Activated CD4-positive, alpha-beta T cell treated with anti-CD3 and anti-CD28 coated beads, Interleukin-2, amount 50 U/mL, for 24 hours (primary cell): ENCODE results near the gene LAMB1.

Experiments used
- DNase-seq, 2 donors: peaks; one replicate each; pipeline ENCODE4 v3.0.0-alpha.2; 2020; ENCODE audit warnings: low read depth in 1 of 2, low spot score in 1 of 2

Gene LAMB1

DNA sequence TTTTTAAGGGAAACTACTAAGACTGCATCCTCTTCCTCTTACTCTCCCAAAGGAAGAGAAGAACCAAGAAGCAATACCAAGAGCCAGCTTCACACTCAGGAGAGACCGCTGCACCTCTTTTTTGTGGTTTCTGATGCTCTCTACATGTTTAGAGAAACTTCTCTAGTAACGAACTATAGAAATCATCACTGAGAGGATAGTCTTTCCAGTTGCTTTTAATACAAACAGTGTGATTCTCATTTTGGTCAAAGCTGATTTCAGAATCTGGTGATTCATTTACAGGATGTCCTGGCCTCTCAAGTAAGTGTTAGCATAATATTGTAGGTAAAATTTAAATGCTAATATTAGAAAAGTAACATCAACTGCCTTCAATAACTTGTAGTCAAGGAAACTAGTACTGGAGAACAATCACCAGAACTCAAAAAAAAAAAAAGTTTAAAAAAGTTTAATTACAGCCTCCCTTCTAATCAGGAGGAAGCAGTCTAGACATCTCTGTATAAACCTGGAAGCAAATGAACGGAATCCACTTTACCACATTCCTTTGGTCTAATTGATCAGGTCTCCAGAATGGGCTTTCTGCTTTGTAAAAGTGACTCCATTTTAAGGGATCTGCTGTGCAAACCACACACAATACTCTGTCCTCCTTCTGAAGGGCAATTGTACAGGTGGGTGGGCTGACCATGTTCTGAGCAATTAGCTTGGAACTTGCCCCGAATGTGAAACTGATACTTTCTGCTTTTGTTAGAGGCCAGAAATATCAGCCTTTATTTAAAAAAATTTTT is 3.0 kb downstream of the LAMB1 start:
- DNase-seq, result no peak

DNA sequence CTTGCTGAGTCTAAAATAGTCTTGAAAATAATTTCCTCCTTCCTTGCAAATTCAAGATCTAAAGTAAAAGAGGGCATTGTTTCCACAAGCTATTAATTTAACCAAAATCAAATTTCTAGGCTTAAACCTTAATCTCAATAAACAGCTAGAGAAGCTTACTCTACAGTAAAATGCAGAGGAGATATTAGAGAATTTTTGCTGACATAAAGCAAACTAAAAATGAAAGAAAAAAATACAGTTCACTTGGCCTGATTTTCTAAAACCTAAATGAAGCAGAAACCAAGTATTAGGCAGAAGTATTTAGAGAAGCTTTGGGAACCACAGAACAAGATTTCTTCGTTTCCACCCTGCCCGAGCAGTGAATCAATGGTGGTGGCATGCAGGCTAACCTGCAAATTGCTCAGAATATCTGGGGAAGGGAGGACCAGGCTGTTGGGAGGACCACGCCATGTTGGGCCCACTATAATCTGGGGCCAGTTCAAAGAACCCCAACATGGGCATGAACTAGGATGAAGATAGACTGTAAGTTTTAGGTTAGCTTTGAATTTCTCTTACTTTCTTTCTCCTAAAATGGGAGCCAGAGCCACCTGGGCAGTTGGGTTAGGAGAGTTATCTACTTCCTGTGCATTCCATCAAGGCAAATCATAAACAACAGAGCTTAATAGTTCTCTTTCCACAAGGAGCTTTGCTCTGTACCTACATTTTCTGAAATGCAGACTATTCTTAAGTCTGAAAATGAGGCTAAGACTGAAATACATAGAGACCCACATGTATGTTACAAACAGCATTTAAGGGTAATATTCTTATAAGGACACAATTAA is 4.1 kb downstream of the LAMB1 start:
- no peak for DNase-seq

DNA sequence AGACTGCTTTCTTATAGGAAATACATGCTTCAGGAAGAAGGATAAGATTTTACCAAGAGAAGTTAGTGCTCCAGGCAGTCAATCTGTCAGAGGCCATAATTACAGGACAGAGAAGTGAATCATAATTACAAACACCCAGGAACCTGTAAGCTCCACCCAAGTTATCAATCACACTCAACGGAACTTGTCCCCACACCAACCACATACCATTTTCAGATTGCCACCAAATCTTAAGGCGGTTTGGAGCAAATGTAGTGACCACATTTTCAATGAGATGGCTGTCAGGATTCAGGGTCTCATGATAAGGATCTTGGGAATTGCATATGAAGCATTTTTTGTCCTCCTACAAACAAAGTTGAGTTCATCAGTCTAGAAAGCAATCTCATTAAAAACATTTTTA is 4.8 kb downstream of the LAMB1 start:
- no peak for DNase-seq

DNA sequence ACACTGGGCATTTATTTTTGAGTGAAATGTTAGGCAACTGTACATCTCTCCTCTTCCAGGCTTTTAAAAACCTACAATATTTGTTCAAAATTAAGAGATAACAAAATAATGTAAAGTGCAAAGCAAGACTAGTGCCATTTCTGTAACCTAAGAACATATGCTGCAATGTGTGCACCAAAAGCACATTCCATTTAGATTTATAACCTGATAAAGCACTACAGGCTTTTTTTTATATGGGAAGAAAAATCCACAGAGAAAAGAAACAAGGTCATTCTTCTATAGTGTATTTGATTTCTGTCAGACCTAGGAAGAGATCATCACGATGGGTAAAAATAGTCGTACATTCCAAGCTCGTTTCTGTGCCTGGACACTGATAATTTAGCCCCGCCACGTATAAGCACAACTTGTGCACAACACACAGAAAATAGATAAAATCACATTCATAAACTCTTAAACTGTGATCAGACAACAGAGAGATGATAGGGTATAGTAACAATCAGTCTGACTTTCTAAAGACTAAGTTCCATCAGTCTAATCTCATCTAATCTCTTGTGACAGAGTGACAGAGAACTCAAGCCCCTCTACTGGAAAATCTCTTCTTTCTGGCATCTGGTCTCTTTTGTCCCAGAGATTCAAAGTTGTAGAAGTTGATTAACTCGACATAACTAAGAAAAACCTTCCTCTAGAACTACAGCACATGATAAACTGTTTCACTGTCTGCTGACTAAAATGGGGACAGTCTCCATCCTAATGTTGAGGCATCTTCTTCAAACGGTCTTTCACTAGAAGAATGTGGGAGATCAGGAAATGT is 6.7 kb downstream of the LAMB1 start:
- no peak for DNase-seq

DNA sequence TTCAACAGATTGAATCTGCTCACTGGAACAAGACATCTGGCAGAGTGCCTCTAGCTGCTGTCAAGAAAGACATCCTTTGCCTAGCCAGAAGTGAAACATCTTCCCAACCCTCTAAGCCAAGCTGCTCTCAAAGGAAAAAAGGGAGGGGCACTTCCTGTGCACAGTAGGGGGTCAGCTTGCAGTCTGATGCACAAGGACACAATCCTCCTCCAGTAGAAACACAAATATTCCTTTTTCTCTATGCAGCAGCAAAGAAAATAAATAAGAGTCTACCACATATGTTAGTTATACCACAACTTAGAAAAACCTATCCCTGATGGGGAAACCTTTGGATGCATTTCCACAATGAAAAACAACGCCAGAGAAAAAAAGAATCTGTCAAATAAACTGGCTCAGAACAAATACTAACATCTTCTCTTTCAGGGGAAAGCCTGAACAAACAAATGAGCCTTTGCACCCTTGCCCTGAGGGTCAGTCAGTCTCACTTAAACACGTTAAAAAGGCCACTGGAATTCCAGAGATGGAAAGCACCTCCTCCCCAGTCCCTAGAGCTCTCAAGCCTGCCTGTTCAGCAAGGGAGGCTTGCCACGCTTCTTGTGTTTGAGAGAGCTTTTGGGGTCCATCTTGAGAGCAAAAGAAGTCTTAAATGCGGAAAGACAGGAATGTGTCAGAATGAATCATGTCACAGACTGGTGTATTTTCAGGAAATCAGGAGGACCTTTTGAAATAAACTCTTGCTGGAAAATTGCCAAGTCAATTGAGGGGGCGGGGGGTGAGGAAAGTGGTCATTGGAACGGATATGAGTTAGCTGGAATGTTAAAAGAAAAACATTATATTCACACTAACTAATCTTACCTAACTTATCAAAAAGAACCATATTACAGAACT is 7.5 kb downstream of the LAMB1 start:
- no peak for DNase-seq

DNA sequence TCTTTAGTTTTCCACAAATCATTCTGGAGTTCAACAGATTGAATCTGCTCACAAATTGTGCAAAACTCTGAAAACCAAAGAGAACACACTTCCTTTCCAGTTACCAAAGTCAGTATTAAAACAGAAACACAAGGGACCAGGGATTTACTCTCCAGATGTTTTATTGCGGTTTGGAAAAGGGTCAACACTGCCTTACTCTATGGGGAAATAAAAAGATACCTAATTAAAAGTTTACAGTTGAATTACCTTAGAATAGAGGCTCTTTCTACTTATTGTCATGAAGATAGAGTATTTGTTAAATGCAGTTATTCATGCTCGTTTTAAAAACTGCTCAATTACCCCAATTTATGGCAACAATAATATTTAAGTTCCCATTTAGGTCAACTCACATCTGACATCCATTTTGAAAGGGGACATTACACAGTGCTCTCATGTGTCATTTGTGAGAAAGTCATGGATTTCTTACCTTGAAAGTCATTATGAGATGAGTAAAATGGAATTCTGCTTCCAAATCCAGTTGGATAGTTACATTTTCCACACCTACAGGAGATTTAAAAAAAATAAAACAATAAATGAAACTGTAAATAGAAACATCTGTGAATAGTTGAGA is 8.4 kb downstream of the LAMB1 start:
- no peak for DNase-seq

DNA sequence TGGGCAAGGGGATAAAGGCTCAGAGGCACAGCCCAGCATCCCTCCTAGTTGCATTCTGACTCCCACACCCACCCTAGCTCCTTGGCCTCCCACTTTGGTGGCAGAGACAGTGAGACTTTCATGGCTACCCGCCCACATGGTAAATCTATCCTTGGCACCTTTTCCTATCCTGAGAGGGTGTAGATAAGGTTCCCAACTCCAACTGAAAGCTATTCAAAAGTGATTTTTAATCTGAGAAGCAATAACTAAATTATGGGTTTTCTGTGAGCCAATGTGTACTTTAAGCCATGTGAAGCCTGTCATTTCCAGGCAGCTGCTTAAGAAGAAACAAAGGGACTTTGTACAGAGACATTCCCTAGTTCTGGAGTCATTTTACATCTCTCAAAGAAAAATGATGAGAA is 9.1 kb downstream of the LAMB1 start:
- DNase-seq, result no peak

DNA sequence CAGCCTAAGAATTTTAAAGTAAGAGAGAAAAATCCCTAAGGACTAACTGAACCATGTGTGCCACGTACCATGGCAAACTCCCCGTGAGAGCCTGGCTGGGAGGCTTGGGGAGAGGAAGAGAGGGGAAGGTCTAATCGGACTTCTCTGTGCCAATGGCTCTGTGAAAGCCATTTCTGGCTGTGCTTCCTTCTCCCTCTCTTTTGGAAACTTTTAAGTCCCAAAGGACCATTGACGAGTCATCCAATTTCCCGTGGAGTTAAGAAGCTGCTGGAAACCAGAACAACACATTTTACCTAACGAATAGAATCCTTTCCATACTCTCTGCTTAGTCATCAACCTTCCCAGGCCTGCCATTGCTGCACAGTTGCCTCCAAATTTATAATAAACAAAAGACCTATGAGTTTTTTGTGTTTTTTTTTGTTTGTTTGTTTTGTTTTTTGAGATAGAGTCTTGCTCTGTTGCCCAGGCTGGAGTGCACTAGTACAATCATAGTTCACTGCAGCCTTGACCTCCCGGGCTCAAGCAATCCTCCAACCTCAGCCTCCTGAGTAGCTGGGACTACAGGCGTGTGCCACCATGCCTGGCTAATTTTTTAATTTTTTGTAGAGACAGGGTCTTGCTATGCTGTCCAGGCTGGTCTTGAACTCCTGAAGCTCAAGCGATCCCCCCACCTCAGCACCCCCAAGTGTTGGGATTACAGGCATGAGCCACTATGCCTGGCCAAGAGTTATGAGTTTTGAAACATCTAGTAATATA is 13.2 kb downstream of the LAMB1 start:
- DNase-seq, result no peak

DNA sequence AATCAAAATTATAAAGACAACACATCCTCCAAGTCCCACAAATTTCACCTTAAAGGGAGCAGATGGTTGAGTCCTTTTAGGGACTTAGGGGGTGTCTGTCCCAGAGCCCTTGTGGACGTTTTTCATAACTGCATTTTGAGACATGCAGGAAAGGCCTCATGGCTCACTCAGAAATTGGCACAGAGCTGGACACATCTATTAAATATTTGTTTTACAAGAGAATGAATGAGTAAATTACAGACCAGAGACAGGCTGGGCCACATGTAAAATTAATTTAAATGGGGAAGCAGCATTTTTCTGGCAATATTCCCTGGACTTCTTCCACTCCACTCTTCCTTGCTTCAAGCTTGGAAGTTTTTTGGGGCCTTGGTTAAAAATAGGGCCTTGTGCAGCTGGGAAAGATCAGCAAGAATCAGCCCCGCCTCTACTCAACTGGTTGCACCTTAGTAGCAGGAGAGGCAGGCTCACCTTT is 20.0 kb downstream of the LAMB1 start:
- DNase-seq, result no peak

DNA sequence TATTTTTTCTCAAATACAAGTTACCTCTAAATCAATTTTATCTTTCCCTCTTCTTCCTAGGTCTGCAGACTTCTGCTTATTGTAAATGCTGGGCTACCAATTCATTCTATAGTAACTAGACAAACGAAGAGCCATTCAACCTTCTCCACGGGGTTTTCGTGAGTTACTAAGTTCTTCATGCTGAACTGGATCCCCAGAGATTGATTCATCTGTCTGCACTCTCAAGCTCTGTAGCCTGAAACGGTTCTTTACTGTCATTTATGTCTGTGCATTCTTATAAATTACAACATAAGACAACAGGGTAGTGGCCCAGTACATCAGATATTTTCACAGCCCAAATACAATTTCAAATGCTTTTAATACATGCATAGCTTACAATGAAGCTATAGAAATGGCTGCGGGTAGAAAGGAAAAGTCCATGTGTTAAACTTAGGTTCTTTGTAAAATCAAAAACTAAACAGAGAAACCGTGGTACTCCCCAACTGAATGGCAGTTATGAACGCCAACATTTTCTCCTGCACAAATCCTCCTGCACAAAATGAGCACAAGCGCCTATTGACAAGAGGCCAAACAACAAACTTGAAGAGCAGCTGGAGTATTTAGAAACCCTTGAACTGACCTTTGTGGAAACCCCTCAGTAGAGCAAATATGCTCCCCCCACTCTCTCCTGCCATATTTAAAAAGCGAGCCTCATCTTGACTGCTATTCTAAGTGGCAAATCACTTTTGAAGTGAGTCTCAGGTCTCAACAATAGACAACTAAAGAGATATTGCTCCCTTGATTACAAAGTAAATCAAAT is 20.7 kb downstream of the LAMB1 start:
- no peak for DNase-seq

DNA sequence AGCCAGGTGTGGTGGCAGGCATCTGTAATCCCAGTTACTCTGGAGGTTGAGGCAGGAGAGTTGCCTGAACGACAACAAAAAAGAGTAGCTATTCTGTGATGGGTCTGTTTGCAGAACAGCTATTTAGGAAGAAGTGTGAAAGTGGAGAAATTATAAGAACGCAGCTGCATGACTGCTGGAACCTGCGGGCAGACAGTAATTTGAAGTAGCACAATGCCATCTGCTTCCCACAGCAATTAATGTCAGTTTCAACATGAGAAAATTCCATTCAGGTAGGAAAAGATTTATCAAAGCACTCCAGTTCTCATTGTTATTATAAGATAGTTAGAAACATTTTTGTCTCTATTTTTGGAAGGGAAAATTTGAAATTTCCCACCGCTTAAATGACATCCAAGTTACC is 21.5 kb downstream of the LAMB1 start:
- no peak for DNase-seq

DNA sequence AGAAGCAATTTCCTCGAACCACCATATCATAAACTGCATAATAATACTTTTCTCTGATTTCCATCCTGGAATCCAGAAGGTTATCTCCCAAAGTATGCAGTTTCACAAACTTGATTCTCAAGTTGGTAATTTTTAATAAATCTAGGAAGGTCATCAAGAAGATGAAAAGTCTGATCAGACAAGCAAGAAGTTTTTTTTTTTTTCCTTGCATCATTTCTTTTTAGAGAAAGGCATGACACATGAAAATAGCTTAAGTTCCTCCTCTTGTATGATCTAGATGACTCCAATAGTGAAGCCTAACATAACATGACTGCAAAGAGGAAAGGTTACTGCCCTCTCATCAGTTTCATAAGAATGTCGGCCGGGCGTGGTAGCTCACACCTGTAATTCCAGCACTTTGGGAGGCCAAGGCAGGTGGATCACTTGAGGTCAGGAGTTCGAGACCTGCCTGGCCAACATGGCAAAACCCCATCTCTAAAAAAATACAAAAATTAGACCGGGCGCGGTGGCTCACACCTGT is 22.2 kb downstream of the LAMB1 start:
- no peak for DNase-seq

DNA sequence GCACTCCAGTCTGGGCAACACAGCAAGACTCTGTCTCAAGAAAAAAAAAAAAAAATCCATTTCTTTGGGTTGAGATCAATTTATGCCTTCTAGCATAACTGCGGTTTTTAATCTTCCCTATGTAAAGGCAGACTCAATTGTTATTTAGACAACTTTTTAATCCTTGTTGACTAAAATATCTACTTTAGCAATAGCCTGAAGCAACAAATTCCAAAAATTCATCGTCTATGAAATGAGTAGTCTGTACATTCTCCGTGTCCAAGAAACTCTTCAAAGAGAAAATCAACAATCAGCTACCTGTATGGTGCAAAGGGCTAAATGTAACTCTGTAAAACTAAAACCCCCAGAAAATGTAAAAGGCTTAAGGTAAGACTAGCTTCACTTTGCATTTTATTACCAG is 22.8 kb downstream of the LAMB1 start:
- DNase-seq, result no peak

DNA sequence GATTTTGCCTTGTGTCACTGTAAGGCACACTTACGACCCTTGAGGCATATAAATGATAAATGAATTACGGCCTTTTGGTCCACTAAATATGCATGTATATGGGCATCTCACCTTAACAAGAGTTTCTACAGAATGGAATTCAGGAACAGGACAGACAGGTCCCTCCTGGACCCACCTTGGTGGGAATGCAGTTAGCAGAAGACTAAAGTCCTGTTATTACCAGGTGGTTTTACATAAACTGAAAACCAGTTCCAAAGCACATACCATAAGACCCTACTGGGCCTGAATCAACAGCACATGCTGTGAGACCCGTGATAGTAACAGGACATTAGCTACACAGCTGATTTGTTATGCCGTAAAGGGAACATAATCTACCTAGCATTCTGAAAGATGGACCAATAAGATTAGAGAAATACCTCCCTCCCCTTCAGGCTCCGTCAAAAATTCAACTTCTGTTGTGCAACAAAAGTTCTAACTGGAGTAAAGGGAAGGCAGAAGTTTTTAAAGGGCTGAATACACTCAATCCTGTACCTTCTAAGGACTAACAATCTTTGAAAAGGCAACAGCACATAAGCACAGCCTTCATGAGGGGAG is 24.0 kb downstream of the LAMB1 start:
- DNase-seq, result no peak

DNA sequence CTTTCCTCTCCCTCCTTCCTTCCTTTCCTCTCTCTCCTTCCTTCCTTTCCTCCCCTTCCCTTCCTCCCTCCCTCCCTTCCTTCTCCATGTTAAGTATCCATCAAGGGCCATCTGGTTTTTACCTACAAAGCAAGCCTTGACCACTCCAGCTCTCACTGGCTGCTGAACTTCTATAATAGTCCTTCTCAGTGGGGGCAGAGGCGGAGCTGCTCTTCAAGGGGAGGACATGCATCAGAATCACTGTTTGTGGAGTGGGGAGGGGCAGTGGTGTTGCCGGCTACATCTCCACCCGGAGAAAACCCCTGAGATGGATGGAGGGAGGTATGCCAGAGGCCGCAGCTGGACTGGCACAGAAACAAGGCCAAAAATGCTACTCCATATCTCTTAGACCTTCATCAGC is 25.9 kb downstream of the LAMB1 start:
- DNase-seq, result no peak

DNA sequence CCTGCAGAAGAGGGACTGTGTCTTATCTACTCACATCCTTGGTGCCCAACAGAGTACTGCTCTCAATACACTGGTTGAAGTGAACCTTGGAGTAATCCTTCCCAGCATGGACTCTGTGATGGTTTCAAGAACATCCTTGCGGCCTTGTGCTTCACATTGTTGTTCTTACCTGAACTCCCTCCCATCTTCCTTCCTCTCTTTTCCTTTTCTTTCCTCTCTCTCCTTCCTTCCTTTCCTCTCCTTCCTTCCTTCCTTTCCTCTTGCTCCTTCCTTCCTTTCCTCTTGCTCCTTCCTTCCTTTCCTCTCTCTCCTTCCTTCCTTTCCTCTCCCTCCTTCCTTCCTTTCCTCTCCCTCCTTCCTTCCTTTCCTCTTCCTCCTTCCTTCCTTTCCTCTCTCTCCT is 26.3 kb downstream of the LAMB1 start:
- DNase-seq, result no peak

DNA sequence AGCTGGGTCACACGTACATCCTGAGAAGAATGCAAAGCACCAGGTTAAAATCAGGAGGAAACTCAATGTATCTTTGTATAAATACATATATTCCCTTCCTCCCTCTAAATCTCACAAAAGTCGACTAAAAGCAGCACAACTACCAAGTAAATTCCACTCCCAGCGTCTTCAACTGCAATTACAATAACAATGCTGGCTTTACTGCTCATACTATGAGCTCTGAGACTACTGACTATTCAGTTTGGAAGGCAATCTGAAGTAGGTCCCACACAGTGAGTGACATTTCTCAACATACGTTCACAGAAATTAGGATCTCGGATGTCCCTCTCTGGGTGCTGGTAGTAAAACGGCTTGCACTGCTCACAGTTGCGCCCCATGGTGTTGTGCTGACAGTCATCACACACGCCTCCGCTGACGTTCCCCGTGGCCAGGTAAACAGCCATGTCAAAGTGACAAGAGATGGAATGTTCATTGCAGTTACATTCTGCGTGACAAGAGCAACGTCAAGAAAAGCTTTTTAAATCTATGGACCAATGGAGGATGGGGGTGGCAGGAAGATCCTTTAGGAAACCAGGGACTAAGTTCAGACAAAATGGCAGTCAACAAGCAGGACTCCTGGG is 27.5 kb downstream of the LAMB1 start:
- DNase-seq, result no peak

DNA sequence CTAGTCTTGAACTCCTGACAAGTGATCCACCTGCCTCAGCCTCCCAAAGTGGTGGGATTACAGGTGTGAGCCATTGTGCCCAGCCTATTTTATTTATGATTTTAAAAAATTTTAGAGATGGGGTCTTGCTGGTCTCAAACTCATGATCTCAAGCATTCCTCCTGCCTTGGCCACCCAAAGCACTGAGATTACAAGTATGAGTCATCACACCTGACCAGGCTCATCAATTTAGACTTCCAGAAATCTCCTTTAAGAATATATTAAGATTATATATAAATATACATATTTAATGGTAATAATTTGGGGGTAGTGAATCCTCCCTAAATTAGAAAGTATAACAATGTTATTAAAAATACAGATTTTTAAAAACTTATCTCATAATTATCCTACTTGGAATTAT is 29.1 kb downstream of the LAMB1 start:
- DNase-seq, result no peak
